GM19397 (cell line): ENCODE data around the gene ACBD5.

ENCODE experiments used
- ATAC-seq: cut with Tn5 transposase; IDR thresholded peaks from one replicate; pipeline ENCODE4 v1.9.1; 2021; ENCODE audit warnings: mild to moderate bottlenecking, moderate library complexity; ENCODE audit not compliant: unreplicated experiment

Gene ACBD5

DNA sequence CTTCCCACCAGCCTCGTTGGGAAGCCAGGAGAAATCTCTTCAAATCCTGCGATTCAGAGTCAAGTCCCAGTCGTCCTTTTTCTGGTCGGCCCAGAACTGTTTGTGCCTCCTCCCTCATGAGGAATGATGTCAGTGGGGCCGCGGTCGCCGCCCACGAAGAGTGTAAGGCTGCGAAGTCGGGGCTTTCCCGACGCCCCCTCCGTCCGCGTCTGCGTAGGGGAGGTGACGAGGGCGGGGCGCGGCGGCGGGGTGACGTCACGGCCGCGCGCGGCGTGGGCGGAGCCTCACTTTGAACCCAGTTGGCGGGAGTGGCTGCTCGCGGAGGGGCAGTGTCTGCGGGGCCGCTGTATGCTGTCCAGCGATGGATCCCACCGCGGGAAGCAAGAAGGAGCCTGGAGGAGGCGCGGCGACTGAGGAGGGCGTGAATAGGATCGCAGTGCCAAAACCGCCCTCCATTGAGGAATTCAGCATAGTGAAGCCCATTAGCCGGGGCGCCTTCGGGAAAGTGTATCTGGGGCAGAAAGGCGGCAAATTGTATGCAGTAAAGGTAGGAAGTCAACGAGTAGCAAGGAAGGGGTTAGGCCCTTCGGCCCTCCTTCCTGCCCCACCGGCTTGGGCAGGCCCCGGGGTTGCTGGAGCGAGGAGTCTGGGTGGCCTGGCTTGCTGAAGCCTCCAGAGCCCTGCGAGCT is 85.4 kb downstream of the ACBD5 start, which contains the start of gene MASTL:
MASTL (plus strand) TSS at position 287 of the 689 bp plus-strand sequence; CDS start at position 362, 75 bp downstream.
- ATAC-seq, result peak; percentile 84

DNA sequence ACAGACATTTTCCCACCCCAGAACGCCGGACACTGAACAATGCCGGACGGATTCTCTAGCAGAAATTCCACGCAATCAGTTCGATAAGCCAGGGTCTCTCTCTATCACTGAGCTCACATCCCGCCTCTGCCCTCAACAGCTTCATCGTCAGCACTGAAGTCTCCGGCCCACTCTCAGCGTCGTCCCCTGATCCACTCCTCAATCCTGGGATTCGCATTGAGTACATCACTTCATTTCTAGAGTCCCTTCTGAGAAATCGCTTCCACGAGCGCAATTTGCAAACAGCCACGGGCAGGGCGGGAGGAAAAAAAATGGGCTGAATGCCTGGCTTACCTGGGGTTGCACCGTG is 86.8 kb downstream of the ACBD5 start:
- peak; percentile 5 for ATAC-seq

DNA sequence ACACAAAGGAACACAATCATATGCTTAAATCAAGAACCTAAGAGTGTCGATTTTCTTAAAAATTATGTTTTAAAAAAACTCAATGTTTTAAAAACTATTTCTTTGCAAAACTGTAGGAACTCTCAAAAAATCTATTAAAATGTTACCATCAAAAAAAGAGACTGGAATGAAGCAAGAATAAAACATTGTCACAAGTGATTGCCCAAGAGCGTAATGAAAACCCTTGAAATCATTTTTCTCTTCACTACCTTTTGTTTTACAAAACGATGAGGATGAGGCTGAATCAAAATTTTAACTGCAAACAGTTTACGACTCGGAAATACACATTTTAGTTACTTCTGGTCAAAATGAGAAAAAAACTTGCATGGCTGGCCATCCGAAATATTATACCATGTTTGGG is 87.3 kb downstream of the ACBD5 start:
- no peak for ATAC-seq

DNA sequence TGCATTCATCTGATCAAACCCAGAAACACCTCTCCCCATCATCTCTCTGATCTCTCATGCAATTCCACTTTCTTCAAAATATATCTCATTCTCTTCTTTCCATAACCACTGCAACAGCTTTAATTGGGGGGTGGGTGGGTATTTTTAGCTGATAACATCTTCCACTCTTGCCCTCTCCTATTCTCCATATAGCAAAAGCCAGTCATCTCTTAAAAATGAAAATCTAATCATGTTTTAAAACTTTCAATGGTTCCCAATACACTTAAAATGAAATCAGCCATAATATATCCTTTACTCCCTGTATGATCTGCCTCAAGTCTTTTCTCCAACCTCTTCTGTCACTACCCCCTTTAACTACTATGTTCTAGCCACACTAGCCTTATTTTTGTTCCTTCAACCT is 87.9 kb downstream of the ACBD5 start:
- no peak for ATAC-seq

DNA sequence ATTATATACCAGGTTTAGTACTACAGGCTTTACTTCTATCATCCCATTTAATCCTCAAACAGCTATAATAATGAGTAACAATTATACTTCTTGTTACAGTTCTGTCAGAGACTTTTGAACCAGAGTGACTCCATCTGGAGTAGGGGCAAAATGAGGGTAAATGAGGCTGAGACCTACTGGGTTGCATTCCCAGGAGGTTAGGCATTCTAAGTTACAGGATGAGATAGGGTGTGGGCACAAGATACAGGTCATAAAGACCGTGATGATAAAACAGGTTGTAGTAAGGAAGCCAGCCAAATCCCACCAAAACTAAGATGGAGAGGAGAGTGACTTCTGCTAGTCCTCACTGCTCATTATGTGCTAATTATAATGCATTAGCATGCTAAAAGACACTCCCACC is 90.3 kb downstream of the ACBD5 start:
- no peak for ATAC-seq

DNA sequence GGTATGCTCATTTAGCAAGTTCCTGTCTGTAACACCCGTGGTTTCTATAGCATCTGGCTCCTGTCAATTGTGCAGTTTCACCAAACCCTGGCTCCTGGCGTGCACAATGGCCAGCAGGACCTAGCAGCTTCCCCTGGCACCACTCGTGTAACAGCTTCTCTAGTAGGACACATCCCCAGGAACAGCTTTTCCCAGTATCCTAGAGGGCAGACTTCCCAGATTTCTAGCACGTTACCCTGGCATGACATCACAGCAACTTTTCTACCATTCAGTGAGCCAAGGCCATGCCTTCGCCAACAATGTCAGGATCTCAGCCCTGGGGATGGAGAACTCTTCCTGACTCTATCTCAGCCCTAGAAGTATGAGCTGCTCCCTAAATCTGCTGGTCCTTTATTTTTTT is 92.9 kb downstream of the ACBD5 start:
- ATAC-seq, result no peak

DNA sequence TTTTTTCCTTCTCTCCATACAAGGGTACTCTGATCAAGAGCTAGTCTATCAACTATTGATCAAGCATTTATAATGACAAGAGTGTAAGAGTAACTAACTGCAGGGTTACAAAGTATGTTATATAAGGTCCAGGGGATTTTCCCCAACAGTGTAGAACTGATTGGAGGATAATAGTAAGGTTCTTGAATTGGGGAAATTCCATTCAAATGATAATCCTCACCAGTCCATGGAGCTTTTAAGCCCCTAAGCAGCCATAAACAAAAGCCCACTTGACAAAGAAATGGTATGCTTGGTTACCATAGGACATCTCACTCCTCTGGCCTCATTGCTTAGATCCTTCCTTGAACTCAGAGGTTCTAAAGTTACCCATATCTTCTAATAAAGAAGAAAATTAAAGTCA is 94.7 kb downstream of the ACBD5 start:
- no peak for ATAC-seq
